ENCODE results near the gene LBX2.
"Not testable (repeated sequence)": the region's sequence is repeated elsewhere in the genome, so short reads cannot be mapped to it uniquely, and the experiment has no call there.

The LBX2 gene

DNA sequence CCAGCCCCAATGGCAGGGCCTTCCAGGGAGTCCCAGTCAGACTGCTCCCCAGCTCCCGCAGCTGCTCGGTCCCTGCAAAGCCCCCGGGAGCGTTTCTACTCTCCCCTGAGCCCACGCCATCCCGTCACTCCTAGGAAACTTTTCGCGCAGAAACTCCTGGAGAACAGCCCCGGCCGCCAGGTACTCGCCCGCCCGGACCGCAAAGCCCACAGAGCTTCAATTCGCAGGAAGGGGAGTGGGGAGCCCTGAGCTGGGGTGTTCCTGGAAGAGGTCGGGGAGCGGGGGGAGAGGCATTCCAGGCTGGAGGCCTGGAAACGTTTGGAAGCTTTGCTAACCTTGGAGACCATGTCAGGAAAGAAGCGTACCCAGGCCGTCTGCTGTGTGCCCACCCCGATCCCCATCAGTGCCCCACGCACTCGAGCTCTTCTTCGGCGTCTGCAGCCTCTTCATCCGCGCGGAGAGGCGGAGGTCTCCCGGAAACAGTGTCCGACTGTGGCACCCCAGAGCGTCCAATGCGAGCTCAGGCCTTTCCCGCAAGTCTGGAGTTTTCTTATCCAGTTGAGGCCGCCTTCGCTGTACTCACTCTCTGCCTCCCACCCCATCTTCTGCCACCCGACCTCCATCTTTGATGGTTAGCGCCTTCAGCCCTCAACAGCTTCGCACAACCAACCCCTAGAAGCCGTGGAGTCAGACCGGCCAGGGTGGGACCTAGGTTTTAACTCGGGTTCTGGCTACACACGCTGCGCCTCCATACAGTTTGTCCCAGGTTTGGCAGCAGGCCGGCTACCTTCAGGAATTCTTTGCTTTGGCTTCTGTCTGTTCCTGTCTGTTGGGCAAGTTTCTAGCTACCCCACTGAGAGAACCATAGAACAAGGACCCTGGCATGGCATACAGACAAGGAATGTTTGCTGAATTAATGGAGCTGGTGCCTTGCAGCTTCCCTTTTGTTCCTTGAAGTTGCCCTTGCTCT, 4.4 kb upstream of the LBX2 start:
- DNase-seq (ENCODE audit: low spot score), result no peak

DNA sequence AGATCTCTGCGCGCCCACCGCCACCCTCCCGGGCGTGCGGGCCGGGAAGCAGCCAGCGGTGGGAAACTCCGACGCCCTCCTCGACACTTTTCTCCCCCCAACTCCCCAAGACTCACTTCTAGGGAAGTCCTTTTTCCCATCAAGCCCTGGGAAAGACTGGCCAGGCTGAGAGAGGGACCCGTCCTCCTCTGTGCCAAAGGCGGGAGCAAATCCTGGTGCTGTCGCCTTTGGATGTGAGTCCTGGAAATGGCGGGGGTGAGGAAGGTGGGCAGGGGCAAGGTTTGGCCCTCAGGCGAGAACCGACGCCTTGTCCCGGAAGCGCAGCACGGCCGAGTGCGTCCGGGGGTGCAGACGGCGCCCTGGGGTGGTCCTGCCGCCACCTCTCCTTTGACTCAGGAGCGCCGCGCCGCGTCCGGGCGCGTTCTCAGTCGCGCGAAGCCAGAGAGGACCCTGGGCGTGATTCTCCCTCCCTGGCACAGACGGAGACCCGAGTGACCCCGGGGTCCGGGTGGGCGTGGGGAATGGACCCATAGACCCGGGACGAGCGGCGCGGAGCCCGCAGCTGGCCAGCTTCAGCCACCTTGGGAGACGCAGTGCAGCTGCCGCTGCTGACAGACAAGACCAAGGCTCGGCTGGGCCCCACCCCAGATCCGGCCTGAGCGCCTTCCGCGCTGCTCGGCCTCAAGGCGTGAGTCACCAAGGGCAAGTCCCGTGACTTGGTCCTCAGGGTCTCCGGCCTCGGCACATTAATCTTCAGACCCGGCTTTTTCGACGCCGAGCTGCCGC, 3.5 kb upstream of the LBX2 start:
- DNase-seq (ENCODE audit: low spot score), result no peak

GRCh38 chr2:74502147-74502719, 2.8 kb upstream of the LBX2 start:
- no peak for DNase-seq (ENCODE audit: low spot score)

GRCh38 chr2:74501335-74502071, 2.1 kb upstream of the LBX2 start:
- no peak for DNase-seq (ENCODE audit: low spot score)

- no peak for DNase-seq (ENCODE audit: low spot score)
Observed at GRCh38 chr2:74500578-74500946, 1.2 kb upstream of the LBX2 start.

- DNase-seq (ENCODE audit: low spot score), result no peak
Observed at GRCh38 chr2:74499940-74500577, 656 bp upstream of the LBX2 start.

DNA sequence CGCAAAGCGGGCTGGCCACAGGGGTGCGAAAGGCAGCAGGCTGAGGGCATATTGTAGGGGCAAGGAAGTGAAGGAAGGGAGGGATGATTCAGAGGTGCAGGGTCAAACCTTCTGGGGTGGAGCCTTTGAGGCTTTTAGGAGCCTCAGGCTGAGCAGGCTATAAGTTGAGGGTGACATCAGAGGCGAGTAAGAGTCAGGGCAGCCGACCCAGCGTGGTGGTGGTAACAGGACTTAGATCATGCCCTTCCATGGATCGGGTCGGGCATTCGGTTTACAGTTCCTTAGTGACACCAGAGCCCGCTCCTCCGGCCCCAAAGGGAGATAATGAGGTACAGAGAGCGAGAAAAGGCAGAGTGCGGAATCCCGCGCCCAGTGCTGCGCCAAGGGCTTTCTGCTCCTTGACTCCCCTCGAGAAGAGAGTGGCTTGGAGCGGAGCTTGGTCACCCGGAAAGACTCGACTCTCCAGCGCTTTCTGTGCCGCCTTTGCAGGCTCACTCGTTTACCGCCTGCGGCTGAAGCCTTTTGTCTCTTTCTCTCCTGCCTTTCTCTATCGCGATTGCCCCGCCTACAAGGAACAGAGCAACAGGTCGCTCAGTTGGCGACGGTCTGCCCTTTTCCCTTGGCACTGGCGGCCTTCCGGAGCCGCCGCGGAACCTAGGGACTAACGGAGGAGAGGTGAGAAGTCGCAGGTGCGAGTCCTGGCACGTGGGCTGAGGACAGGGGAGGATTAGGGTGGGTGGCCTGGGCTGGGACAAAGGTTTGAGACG, 720 bp downstream of the LBX2 start:
- no peak for DNase-seq (ENCODE audit: low spot score)

- DNase-seq (ENCODE audit: low spot score), result no peak
Observed at GRCh38 chr2:74497777-74498499, 1.5 kb downstream of the LBX2 start.

DNA sequence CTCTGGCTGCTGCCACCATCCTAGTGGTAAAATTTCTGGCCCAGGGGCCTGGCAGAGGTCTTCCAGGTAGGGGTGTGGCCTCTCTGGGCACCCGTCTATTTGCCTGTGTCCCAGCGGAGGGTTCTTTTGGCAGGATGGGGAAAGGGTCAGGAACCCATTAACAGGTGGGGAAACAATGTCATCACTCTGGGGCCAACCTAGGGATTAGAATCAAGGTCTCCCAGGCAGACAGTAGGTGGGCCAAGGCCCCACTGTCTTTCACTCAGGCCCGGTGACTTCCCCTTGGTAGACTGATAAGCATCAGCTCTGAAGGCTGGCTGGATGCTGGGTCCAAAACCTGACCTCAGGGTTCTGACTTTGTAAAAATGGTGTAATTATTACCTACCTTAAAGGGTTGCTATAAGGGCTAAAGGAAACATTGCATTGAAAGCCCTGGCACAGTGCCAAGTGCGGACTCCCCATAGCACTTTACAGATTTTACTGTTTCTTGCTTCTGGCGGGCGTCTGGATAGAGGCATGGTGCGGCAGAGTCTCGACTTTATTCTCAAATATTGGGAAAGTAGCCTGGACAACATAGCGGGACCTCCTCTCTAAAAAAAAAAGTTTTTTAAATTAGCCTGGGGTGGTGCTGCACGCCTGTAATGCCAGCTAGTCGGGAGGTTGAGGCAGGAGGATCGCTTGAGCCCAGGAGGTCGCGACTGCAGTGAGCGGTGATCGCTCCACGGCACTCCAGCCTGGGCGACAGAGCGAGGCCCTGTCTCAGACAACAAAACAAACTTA, 2.2 kb downstream of the LBX2 start:
- no peak for DNase-seq (ENCODE audit: low spot score)

GRCh38 chr2:74495440-74495839, 4.0 kb downstream of the LBX2 start:
- DNase-seq (ENCODE audit: low spot score), result no peak

DNA sequence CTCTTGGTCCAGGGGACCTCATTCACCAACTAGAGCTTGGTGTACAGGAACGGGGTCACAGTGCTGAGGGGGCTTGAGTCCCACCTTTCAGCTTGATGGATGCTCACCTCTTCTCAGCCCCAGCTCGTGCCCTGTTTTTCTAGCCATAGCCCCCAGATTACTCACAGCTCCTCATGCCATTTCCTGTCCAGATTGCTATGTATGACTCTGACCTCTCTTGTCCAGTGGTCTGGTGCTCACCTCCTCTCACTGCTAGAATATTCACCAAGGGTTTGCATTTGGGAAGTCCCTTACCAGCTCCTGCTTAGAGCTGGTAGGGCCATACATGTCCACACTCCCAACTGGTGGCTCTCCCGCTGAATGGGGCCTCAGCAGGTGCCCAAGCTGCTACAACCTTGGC, 5.9 kb downstream of the LBX2 start:
- no peak for DNase-seq (ENCODE audit: low spot score)

DNA sequence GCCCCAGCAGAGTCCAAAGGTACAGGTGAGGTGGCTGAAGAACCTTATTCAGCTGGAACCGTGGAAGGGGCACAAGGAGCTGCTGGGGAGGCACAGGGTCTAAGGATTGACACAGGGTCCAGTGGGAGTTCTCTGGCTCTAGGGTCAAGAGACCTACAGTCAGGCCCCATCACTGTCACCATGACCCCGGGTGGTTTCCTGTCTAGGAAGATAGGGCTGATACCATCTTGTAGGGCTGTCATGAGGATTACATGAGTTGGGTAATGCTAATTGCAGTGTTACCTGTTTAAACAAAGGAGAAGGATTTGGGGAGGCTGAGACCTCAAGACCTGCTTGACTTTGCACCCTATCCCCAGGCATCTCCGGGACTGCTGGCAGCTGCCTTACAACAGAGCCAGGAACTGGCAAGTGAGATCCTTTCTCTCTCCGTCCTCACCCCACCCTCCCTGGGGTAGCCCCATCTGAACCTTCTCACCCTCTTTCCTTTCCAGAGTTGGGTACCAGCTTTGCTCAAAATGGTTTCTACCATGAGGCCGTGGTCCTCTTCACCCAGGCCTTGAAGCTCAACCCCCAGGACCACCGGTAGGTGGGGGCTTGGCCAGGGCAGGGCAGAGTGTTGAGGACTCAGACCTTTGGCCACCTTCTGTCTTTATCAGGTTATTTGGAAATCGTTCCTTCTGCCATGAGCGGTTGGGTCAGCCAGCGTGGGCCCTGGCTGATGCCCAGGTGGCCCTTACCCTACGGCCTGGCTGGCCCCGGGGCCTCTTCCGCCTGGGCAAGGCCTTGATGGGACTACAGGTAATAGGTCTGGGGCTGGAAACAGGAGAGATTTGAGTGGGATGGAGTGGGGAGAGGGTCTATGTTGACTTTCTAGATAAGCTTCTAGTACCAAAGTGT, 7.5 kb downstream of the LBX2 start:
- no peak for DNase-seq (ENCODE audit: low spot score)

GRCh38 chr2:74489906-74490305, 9.5 kb downstream of the LBX2 start:
- DNase-seq (ENCODE audit: low spot score), result no peak

DNA sequence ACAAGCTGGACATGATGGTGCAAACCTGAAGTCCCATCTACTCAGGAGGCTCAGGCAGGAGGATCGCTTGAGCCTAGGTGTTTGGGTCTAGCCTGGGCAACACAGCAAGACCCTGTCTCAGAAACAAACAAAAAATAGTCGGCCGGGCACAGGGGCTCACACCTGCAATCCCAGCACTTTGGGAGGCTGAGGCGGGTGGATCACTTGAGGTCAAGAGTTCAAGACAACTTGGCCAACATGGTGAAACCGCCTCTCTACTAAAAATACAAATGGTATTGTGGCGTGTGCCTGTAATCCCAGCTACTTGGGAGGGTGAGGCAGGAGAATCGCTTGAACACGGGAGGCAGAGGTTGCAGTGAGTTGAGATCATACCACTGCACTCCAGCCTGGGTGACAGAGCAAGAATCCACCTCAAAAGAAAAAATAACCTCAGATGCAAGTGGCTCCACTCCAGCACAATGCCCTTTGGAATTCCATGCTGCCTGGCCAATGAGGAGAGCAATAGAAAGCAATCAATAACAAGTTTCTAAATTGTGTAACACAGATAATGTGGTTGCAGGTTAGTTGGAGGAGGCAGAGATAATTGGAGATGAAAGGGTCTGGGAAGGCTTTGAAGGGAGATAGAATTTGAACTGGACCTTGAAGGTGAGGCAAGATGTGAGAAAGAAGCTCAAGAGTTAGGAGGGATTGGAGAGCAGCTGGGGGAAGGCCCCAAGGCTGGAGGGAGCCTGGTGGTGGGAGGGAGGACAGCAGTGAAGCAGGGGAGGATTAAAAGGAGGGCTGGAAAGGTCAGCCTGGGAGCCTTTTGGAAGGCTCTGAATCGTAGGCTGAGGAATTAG, 10.5 kb downstream of the LBX2 start:
- DNase-seq (ENCODE audit: low spot score), result no peak

- no peak for DNase-seq (ENCODE audit: low spot score)
Observed at GRCh38 chr2:74486141-74486540, 13.3 kb downstream of the LBX2 start.

DNA sequence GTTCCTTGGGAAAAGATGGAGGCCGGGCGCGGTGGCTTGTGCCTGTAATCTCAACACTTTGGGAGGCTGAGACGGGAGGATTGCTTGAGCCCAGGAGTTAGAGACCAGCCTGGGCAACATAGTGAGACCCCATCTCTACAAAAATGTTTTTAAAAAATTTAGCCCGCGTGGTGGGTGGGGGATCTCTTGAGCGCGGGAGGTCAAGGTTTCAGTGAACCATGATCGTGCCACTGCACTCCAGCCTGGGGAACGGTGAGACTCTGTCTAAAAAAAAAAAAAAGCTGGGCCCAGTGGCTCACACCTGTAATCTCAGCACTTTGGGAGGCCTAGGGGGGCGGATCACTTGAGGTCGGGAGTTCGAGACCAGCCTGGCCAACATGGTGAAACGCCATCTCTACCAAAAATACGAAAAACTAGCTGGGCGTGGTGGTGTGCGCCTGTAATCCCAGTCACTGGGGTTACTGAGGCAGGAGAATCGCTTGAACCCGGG, 15.7 kb downstream of the LBX2 start:
- DNase-seq (ENCODE audit: low spot score), result not testable (repeated sequence)

All from Ammon's horn (tissue), 1 donor.